AG04449 (cell line): ENCODE results near the gene YTHDF1.

ENCODE experiments used
- CTCF ChIA-PET: fragments of 350-600 bp; formaldehyde crosslinking; extraction: SDS; loops from one replicate; lab custom pipeline; 2021; ENCODE audit warnings: antibody characterized with exemption; lab: Yijun Ruan, JAX
- POLR2A ChIA-PET: fragments of 400-600, 350-600 bp; formaldehyde crosslinking; extraction: SDS; loops from one replicate; lab custom pipeline; 2020; ENCODE audit warnings: antibody characterized with exemption, inconsistent platforms; lab: Yijun Ruan, JAX
- DNase-seq: peaks from one replicate; pipeline ENCODE4 v3.0.0-alpha.2; 2010; ENCODE audit warnings: low read depth, low spot score
- H3K4me3 ChIP-seq: 2 replicates; pipeline ENCODE4 v1.5.1; 2011; ENCODE audit warnings: low read depth, mild to moderate bottlenecking, control low read depth, low read length
- CTCF ChIP-seq: IDR thresholded peaks from one replicate; pipeline ENCODE4 v1.5.1; 2011; ENCODE audit warnings: mild to moderate bottlenecking, moderate library complexity, low read length, control low read depth, inconsistent platforms; ENCODE audit not compliant: insufficient read depth; ENCODE audit errors: missing control alignments

The YTHDF1 gene

GRCh38 chr20:63155266-63156165 is 60.4 kb downstream of the YTHDF1 start:
- CTCF ChIA-PET = no interaction called here
- DNase-seq = no peak
- no peak overlapping the region for H3K4me3 ChIP-seq
- POLR2A ChIA-PET = no interaction called here
- no peak for TF ChIP-seq CTCF

- no peak for TF ChIP-seq CTCF
- ChIA-PET POLR2A (no interaction called here), CTCF (no interaction called here)
- DNase-seq = no peak
- H3K4me3 ChIP-seq = no peak overlapping the region
Measured at GRCh38 chr20:63154395-63154794, 61.5 kb downstream of the YTHDF1 start.

- DNase-seq = no peak
- ChIA-PET CTCF (interaction anchor here (0.7 kb wide), 1 partner anchor 70 kb away, joined by 3 read pairs; no protein-coding TSS in a partner anchor), POLR2A (no interaction called here)
- H3K4me3 ChIP-seq = no peak overlapping the region
- TF ChIP-seq CTCF = no peak
Measured at GRCh38 chr20:63153254-63154221, 62.4 kb downstream of the YTHDF1 start.

- DNase-seq = no peak
- H3K4me3 ChIP-seq = no peak overlapping the region
- ChIA-PET CTCF (interaction anchor here (0.7 to 1.2 kb wide), 2 partner anchors 9 to 71 kb away, joined by 3 read pairs; no protein-coding TSS in a partner anchor), POLR2A (no interaction called here)
- TF ChIP-seq CTCF = no peak
Measured at GRCh38 chr20:63152322-63153253, 63.3 kb downstream of the YTHDF1 start.

GRCh38 chr20:63151554-63152321 is 64.2 kb downstream of the YTHDF1 start:
- POLR2A ChIA-PET = no interaction called here
- DNase-seq = no peak
- no peak for TF ChIP-seq CTCF
- H3K4me3 ChIP-seq = no peak overlapping the region
- CTCF ChIA-PET = interaction anchor here (1.2 kb wide), 1 partner anchor 8 kb away, joined by 3 read pairs; no protein-coding TSS in a partner anchor
